ENCODE measurements around the gene SELENOW. TPM values are rescaled to one million over a fixed set of nuclear protein-coding genes. Genes with fewer than 3 reads are reported as not detected.
"Not testable (repeated sequence)": the region's sequence is repeated elsewhere in the genome, so short reads cannot be mapped to it uniquely, and the experiment has no call there.

The SELENOW gene
- polyA plus RNA-seq, 3 donors from 2014 or later = 294 to 618 (median 368) TPM

DNA sequence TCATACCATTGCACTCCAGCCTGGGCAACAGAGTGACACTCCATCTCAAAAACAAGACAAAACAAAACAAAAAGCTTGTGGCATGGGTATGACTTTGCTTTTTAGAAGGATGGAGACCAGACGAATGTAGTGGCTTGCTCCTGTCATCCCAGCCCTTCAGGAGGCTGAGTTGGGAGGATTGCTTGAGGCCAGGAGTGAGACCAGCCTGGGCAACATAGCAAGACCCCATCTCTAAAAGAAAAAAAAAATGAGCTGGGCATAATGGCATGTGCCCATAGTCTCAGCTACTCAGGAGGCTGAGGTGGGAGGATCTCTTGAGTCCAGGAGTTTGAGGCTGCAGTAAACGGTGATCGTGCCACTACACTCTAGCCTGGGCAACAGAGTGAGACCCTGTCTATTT lies 16.4 kb upstream of the SELENOW start:
- Mint-ChIP-seq H3K4me1 (peaks cover 0 to 2% of the 10 kb centered on the region in 2 donors), H3K36me3 (peaks cover 14 to 22% (median 21%) of the 10 kb centered on the region in 3 donors), H3K9me3 (peaks cover 0 to 2% (median 0%) of the 10 kb centered on the region in 6 donors), H3K27ac (no peak overlapping the region), H3K4me3 (no peak overlapping the region), H3K27me3 (ENCODE audit: low read depth in 3 of 3) (peaks cover 5 to 11% (median 7%) of the 10 kb centered on the region in 3 donors)
- DNase-seq = no peak

DNA sequence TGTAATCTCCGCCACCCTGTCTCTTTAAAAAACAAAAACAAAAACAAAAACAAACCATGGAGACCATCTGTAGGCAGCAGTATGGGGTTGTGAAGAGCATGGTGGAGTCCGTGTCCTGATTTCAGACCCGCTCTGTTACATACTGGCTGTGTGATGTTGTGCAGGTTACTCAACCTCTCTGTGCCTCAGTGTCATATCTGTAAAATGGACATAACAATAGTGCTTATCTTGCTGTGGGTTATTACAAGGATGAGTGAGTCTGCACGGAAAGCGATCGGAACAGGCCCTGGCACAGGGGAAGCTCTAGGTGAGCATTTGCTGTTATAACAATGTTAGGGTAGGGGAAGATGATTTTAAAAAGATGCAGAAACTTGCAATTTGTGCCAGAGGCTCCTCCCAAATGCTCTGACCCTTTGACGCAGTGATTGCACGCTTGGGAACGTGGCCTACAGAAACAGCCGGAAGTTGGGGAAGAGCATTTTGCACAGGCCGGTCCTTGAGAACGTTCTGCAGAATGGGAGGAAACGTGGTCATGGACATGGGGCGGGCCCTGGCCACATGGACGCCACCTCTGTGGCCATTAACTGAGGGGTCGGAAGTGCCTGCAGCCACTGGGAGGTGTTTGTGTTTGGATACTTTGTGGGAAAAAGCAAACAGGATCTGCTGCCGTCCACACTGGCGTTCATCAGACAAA lies 15.7 kb upstream of the SELENOW start:
- Mint-ChIP-seq H3K27me3 (ENCODE audit: low read depth in 3 of 3) (peaks cover 4 to 5% (median 4%) of the 10 kb centered on the region in 3 donors), H3K4me3 (no peak overlapping the region), H3K36me3 (peaks cover 9 to 16% (median 15%) of the 10 kb centered on the region in 3 donors), H3K27ac (no peak overlapping the region), H3K4me1 (peaks cover 0 to 2% of the 10 kb centered on the region in 2 donors), H3K9me3 (peaks cover 0 to 2% (median 0%) of the 10 kb centered on the region in 6 donors)
- no peak for DNase-seq

DNA sequence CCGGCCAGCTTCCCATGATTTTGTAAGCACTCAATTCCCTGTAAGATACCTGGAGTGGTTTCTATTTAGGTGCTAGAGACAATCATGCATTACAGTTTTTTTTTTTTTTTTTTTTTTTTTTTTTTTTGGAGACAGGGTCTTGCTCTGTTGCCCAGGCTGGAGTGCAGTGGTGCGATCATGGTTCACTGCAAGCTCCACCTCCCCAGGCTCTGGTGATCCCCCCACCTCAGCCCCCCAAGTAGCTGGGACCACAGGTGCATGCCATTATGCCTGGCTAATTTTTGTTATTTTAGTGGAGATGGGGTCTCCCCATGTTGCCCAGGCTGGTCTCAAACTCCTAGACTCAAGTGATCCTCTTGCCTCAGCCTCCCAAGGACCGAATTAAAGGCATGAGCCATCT lies 13.8 kb upstream of the SELENOW start:
- H3K27me3 Mint-ChIP-seq (ENCODE audit: low read depth in 3 of 3); H3K4me3 Mint-ChIP-seq; H3K36me3 Mint-ChIP-seq; H3K4me1 Mint-ChIP-seq; H3K27ac Mint-ChIP-seq; H3K9me3 Mint-ChIP-seq; DNase-seq: not testable (repeated sequence)

DNA sequence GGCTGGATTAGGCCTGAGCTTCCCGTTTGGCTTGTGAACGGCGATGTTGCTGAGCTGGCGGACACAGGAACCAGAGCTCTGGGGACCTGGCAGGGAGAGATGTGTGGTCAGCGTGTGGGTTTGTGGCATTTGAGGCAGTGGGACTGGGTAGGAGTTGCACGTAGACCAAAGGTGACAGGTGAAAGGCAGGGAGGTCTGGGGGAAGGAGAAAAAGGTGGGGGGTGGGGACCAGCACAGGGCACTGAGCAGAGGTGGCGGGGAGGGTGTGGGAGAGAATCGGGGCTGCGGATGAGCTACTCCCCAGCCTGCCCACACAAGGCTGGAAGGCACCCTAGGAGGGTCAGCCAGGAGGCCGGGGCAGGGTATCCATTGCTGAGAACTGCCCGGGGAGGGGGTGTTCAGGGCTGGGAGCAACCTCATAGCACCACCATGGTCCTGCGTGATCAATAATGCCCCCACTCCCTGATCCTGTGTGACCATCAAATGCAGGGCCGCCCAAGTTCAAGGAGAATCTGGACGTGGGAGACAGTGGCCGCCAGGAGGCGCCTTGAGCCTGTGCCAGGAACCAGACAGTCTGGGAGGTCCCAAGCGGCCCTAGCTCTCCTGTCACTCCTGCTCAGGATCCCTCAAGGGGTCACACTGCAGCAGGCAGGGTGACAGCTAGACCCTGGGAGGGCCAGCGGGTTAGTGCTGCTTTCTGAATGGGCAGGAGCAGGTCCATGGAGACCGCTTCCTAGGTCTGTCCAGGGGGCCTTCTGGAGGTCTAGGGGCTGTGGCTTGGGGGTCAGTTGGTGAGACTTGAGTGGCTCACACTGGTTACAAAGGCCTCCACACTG lies 12.8 kb upstream of the SELENOW start:
- Mint-ChIP-seq H3K27me3 (ENCODE audit: low read depth in 3 of 3) (peaks cover 0 to 3% (median 0%) of the 10 kb centered on the region in 3 donors), H3K36me3 (peaks cover 0 to 3% (median 0%) of the 10 kb centered on the region in 3 donors), H3K4me1 (no peaks in the 10 kb centered on the region), H3K27ac (no peak overlapping the region), H3K4me3 (no peak overlapping the region), H3K9me3 (no peaks in the 10 kb centered on the region)
- DNase-seq = peak in 1 of 3 donors; percentile 29

DNA sequence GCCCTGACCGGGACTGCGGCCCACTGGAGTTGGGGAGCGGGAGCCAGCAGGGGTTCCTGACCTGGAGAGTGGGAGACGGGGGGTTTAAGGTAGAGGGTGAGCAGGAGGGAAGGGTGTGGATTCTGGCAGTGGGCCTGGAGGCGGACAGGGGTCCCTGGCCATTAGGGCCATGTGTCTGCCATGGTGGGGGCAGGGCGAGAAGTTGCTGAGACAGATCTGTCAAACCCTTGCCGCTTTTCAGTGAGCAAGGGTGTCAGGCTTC lies 12.2 kb upstream of the SELENOW start:
- Mint-ChIP-seq H3K4me1 (no peaks in the 10 kb centered on the region), H3K27me3 (ENCODE audit: low read depth in 3 of 3) (peaks cover 0 to 3% (median 0%) of the 10 kb centered on the region in 3 donors), H3K36me3 (peaks cover 0 to 3% (median 0%) of the 10 kb centered on the region in 3 donors), H3K4me3 (no peak overlapping the region), H3K9me3 (no peaks in the 10 kb centered on the region), H3K27ac (no peak overlapping the region)
- no peak for DNase-seq

DNA sequence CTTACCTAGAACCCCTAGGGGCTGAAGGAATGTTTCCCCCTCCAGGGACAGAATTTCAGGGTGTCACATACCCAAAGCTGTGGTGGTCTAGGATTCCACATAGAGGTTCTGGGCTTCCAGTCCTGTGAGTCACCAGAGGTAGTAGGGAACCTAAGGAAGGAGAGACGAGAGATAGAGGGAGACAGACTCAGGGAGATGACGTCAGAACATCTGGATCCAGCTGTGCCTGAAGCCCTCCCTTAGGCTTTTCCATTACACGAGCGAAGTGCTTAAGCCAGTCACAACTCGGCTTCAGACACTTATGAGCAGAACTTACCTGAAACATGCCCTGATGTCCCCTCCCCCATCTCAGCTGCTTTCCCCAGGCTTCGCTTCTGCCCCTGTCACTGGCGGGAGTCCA lies 11.8 kb upstream of the SELENOW start:
- peaks cover 0 to 3% (median 0%) of the 10 kb centered on the region in 3 donors for H3K36me3 Mint-ChIP-seq
- no peak for DNase-seq
- no peaks in the 10 kb centered on the region for H3K4me1 Mint-ChIP-seq
- no peak overlapping the region for H3K4me3 Mint-ChIP-seq
- no peaks in the 10 kb centered on the region for H3K9me3 Mint-ChIP-seq
- peaks cover 0 to 3% (median 0%) of the 10 kb centered on the region in 3 donors for H3K27me3 Mint-ChIP-seq (ENCODE audit: low read depth in 3 of 3)
- H3K27ac Mint-ChIP-seq = no peak overlapping the region

DNA sequence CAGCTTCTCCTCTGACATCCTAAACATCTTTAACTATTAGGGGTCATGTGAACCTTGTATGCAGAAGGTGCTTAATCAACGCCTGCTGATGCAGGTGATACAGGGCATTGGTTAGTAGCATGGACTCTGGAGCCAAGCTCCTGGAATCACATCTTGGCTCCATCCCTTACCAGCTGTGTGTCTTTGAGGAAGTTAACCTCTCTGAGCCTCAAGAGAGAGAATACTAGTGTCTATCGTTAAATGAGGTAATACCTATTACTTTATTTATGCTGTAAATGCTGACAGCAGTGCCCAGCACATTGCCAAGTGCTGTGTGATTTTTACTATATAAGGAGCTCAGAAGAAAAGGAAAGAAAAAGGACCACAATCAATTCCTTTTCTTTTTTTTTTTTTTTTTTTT lies 11.2 kb upstream of the SELENOW start:
- Mint-ChIP-seq H3K4me3 (no peak overlapping the region), H3K9me3 (no peaks in the 10 kb centered on the region), H3K4me1 (no peaks in the 10 kb centered on the region), H3K36me3 (peaks cover 0 to 3% (median 0%) of the 10 kb centered on the region in 3 donors), H3K27ac (peak overlapping the region in 1 of 6 donors; percentile 11), H3K27me3 (ENCODE audit: low read depth in 3 of 3) (peaks cover 0 to 3% (median 0%) of the 10 kb centered on the region in 3 donors)
- DNase-seq = no peak

DNA sequence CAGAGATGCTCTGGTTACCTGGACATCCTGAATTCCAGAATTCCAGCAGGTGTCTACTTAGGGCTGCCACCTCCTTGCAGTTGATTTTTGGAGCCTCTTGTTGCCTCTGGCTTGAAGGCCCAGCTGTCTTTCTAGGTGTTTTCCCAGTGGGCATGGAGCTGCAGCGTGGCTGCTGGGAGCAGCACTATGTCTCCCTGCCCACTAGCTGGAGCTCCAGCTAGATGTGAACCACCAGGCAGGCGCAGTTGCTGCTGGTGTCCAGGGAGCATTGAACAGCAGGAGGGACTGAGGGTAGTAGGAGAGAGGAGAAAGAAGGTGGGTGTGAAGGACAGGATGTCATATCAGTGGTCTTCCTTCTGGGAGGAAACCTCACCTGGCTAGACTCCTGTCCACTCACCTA lies 9.9 kb upstream of the SELENOW start:
- Mint-ChIP-seq H3K27ac (no peak overlapping the region), H3K4me3 (no peak overlapping the region), H3K9me3 (no peaks in the 10 kb centered on the region), H3K36me3 (peaks cover 0 to 3% (median 0%) of the 10 kb centered on the region in 3 donors), H3K4me1 (no peaks in the 10 kb centered on the region), H3K27me3 (ENCODE audit: low read depth in 3 of 3) (peaks cover 0 to 3% (median 0%) of the 10 kb centered on the region in 3 donors)
- DNase-seq = no peak

DNA sequence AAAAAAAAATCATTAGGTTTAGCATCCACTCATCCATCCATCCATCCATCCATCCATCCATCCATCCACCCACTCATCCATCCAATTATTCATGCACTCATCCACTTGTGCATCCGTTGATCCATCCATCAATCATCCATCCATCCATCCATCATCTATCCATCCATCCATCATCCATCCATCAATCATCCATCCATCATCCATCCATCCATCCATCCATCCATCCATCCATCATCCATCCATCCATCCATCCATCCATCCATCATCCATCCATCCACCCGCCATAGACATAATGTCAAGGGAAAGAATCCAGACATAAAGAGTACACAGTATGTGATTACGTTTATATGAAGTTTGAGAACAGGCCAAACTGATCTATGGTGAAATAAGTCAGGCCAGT lies 9.0 kb upstream of the SELENOW start:
- H3K4me3 Mint-ChIP-seq = no peak overlapping the region

DNA sequence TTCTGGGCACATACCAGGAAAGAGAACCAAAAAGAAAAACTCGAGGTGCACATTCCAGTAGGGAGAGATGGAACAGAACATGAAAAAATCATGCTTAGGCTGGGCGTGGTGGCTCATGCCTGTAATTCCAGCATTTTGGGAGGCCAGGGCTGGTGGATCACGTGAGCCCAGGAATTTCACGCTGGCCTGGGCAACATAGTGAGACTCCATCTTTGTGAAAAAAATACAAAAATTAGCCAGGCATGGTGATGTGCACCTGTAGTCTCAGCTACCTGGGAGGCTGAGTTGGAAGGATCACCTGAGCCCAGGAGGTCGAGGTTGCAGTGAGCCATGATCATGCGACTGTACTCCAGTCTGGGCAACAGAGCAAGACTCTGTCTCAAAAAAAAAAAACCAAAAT lies 7.2 kb upstream of the SELENOW start:
- DNase-seq; H3K9me3 Mint-ChIP-seq; H3K4me1 Mint-ChIP-seq; H3K36me3 Mint-ChIP-seq; H3K27me3 Mint-ChIP-seq (ENCODE audit: low read depth in 3 of 3); H3K4me3 Mint-ChIP-seq; H3K27ac Mint-ChIP-seq: not testable (repeated sequence)

More for the DNA sequence above, 9.0 kb upstream of the SELENOW start:
- no peak for DNase-seq
- Mint-ChIP-seq H3K27ac (no peak overlapping the region), H3K4me1 (no peaks in the 10 kb centered on the region), H3K27me3 (ENCODE audit: low read depth in 3 of 3) (peaks cover 0 to 3% (median 0%) of the 10 kb centered on the region in 3 donors), H3K9me3 (no peaks in the 10 kb centered on the region), H3K36me3 (peaks cover 0 to 3% (median 0%) of the 10 kb centered on the region in 3 donors)

DNA sequence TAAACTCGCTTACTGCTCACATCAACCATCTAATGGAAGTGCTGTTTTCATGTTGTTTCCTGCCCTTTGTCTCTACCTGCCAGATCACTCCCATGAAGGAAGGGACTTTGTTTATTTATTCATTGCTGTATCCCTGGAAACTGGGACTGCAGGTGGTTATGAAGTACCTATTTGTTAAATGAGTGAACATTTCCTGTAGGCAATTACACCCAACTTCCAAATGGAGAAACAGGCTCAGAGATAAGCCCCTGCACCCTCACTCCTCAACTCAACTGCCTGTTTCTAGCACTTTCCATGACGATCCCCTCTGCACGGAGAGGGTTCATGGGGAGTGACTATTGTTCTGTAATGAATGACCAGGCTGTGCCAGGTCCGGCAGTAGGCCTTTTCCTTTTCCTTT lies 1.9 kb upstream of the SELENOW start:
- H3K36me3 Mint-ChIP-seq = peaks cover 0 to 4% (median under 1%) of the 10 kb centered on the region in 3 donors
- peaks cover 1 to 2% (median 2%) of the 10 kb centered on the region in 3 donors for H3K27me3 Mint-ChIP-seq (ENCODE audit: low read depth in 3 of 3)
- H3K4me1 Mint-ChIP-seq = peaks cover 24 to 31% of the 10 kb centered on the region in 2 donors
- H3K27ac Mint-ChIP-seq = peak overlapping the region in 1 of 6 donors; percentile 8
- no peak for DNase-seq
- H3K4me3 Mint-ChIP-seq = peak overlapping the region in 2 of 5 donors; percentile 31 to 96
- H3K9me3 Mint-ChIP-seq = no peaks in the 10 kb centered on the region

DNA sequence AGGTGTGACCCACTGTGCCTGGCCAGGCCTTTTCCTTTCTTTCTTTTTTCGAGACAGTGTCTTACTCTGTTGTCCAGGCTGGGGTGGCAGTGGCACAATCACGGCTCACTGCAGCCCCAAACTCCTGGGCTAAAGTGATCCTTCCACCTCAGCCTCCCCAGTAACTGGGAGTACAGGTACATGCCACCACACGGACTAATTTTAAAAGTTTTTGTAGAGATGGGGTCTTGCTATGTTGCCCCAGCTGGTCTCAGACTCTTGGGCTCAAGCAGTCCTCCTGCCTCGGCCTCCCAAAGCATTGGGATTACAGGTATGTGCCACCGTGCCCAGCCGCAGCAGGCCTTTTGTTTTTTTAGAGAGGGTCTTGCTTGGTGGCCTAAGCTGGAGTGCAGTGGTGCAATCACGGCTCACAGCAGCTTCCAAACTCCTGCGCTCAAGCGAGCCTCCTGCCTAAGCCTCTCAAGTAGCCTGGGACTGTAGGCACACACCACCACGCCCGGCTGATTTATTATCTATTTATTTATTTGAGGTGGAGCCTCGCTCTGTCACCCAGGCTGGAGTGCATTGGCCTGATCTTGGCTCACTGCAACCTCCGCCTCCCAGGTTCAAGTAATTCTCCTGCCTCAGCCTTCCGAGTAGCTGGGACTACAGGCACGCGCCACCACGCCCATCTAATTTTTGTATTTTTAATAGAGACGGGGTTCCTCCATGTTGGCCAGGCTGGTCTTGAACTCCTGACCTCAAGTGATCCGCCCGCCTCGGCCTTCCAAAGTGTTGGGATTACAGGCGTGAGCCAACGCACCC lies 1.1 kb upstream of the SELENOW start:
- H3K36me3 Mint-ChIP-seq; DNase-seq; H3K27me3 Mint-ChIP-seq (ENCODE audit: low read depth in 3 of 3); H3K9me3 Mint-ChIP-seq: not testable (repeated sequence)
- Mint-ChIP-seq H3K4me3 (peak overlapping the region; percentile 93 to 96 (median 96)), H3K27ac (peak overlapping the region; percentile 86 to 98 (median 94)), H3K4me1 (peaks cover 27 to 33% of the 10 kb centered on the region in 2 donors)

DNA sequence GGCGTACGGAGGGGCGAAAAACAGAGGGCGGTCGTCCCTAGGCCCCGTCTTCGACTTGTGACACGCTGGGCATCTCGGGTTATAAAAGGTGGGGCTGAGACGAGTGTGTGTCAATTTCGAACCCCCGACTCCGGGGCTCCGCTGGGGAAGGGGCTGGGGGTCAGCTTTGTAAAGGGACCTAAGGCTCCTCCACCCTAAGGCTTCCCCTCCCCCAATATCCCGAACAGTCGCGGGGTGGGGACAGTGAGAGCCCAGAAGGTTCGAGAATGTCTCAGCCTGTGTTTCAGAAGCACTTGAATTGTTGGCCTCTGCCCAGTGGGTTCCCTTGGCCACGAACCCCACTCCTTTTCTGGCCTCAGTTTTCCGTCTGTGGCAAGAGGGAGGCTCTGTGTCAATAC lies 450 bp downstream of the SELENOW start:
- Mint-ChIP-seq H3K4me3 (peak overlapping the region; percentile 93 to 96 (median 96)), H3K4me1 (peaks cover 27 to 33% of the 10 kb centered on the region in 2 donors), H3K27ac (peak overlapping the region; percentile 86 to 93 (median 90)), H3K27me3 (ENCODE audit: low read depth in 3 of 3) (peaks cover 1 to 4% (median 2%) of the 10 kb centered on the region in 3 donors), H3K9me3 (no peaks in the 10 kb centered on the region), H3K36me3 (peaks cover 0 to 10% (median 6%) of the 10 kb centered on the region in 3 donors)
- DNase-seq = no peak
